Stimulated activated CD4-positive, alpha-beta T cell treated with anti-CD3 and anti-CD28 coated beads, TNF-alpha, amount 100 ng/mL, for 1 hour (primary cell): ENCODE results near the gene EVA1C.
"Not testable (repeated sequence)": the region's sequence is repeated elsewhere in the genome, so short reads cannot be mapped to it uniquely, and the experiment has no call there.

ENCODE experiments used
- DNase-seq, 3 donors: peaks; one replicate each; pipeline ENCODE4 v3.0.0-alpha.2; 2020; ENCODE audit warnings: low read depth in 3 of 3, low spot score in 1 of 3

Gene EVA1C

GRCh38 chr21:32523463-32523862, 111.0 kb downstream of the EVA1C start:
- no peak for DNase-seq

- no peak for DNase-seq
Observed at GRCh38 chr21:32523988-32524719, 111.6 kb downstream of the EVA1C start.

GRCh38 chr21:32525282-32525681, 112.8 kb downstream of the EVA1C start:
- DNase-seq, result no peak

- DNase-seq, result no peak
Observed at GRCh38 chr21:32529679-32530078, 117.2 kb downstream of the EVA1C start.

- DNase-seq, result not testable (repeated sequence)
Observed at GRCh38 chr21:32530809-32531208, 118.3 kb downstream of the EVA1C start.

- DNase-seq, result not testable (repeated sequence)
Observed at GRCh38 chr21:32531561-32531960, 119.1 kb downstream of the EVA1C start.

- DNase-seq, result no peak
Observed at GRCh38 chr21:32532636-32533035, 120.1 kb downstream of the EVA1C start.

- DNase-seq, result no peak
Observed at GRCh38 chr21:32533053-32533452, 120.5 kb downstream of the EVA1C start.

GRCh38 chr21:32533611-32534010, 121.1 kb downstream of the EVA1C start:
- no peak for DNase-seq

- no peak for DNase-seq
Observed at GRCh38 chr21:32534113-32534512, 121.6 kb downstream of the EVA1C start.

- no peak for DNase-seq
Observed at GRCh38 chr21:32535612-32536011, 123.1 kb downstream of the EVA1C start.

GRCh38 chr21:32537569-32537881, 125.0 kb downstream of the EVA1C start:
- no peak for DNase-seq

GRCh38 chr21:32538147-32538792, 125.8 kb downstream of the EVA1C start:
- no peak for DNase-seq

- no peak for DNase-seq
Observed at GRCh38 chr21:32539378-32539777, 126.9 kb downstream of the EVA1C start.

- DNase-seq, result not testable (repeated sequence)
Observed at GRCh38 chr21:32543056-32543455, 130.6 kb downstream of the EVA1C start.

- no peak for DNase-seq
Observed at GRCh38 chr21:32543975-32544374, 131.5 kb downstream of the EVA1C start.

- no peak for DNase-seq
Observed at GRCh38 chr21:32544697-32545096, 132.2 kb downstream of the EVA1C start.

- no peak for DNase-seq
Observed at GRCh38 chr21:32545948-32546441, 133.5 kb downstream of the EVA1C start.

- DNase-seq, result no peak
Observed at GRCh38 chr21:32547018-32547417, 134.5 kb downstream of the EVA1C start.

GRCh38 chr21:32548978-32549377, 136.5 kb downstream of the EVA1C start:
- no peak for DNase-seq

GRCh38 chr21:32549440-32549839, 136.9 kb downstream of the EVA1C start:
- DNase-seq, result no peak

GRCh38 chr21:32549886-32550285, 137.4 kb downstream of the EVA1C start:
- no peak for DNase-seq
